ENCODE results near the gene PNLIPRP2.

DNA sequence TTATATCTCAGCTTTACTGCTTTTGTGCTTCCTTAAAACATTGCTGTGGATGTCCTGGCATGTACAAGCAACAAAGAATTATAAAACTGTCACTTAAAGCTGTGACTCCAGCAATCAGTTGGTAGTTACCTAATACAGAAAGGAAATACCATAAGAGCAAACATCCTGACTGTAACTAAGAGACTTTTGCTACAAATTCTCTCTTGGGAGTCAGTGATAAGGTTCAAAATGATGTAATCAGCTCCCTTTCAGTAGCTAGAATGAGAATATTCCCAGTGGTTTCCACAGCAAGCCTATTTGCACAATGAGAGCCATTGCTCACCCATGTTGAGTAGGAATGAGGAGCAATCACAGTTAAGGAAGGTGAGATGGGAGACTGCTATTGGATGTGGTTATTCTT, 22.4 kb upstream of the PNLIPRP2 start:
- TF ChIP-seq, protein P1, sequence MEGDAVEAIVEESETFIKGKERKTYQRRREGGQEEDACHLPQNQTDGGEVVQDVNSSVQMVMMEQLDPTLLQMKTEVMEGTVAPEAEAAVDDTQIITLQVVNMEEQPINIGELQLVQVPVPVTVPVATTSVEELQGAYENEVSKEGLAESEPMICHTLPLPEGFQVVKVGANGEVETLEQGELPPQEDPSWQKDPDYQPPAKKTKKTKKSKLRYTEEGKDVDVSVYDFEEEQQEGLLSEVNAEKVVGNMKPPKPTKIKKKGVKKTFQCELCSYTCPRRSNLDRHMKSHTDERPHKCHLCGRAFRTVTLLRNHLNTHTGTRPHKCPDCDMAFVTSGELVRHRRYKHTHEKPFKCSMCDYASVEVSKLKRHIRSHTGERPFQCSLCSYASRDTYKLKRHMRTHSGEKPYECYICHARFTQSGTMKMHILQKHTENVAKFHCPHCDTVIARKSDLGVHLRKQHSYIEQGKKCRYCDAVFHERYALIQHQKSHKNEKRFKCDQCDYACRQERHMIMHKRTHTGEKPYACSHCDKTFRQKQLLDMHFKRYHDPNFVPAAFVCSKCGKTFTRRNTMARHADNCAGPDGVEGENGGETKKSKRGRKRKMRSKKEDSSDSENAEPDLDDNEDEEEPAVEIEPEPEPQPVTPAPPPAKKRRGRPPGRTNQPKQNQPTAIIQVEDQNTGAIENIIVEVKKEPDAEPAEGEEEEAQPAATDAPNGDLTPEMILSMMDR (IDR thresholded peaks at IDR 0.05; ENCODE audit: poor library complexity), result no peak
- TF ChIP-seq EZH2 (IDR thresholded peaks at IDR 0.05; ENCODE audit: borderline replicate concordance), result no peak
- TF ChIP-seq EZH2phosphoT487 (IDR thresholded peaks at IDR 0.05; ENCODE audit: low read depth, severe bottlenecking, unreplicated experiment), result no peak
